Astrocyte (in vitro differentiated cells and primary cell): ENCODE data around the gene ARL17A.
"Not testable (repeated sequence)": the region's sequence is repeated elsewhere in the genome, so short reads cannot be mapped to it uniquely, and the experiment has no call there.

Experiments
- EZH2 ChIP-seq: IDR thresholded peaks from 2 replicates; pipeline ENCODE4 v1.6.1; 2012; ENCODE audit warnings: mild to moderate bottlenecking, low read length, inconsistent platforms; ENCODE audit not compliant: insufficient read depth
- TF ChIP-seq, protein P1 (sequence below): IDR thresholded peaks from 2 replicates; pipeline ENCODE4 v1.5.1; 2011; ENCODE audit warnings: low read depth, mild to moderate bottlenecking, inconsistent platforms, low read length, moderate library complexity; ENCODE audit not compliant: insufficient read depth

DNA sequence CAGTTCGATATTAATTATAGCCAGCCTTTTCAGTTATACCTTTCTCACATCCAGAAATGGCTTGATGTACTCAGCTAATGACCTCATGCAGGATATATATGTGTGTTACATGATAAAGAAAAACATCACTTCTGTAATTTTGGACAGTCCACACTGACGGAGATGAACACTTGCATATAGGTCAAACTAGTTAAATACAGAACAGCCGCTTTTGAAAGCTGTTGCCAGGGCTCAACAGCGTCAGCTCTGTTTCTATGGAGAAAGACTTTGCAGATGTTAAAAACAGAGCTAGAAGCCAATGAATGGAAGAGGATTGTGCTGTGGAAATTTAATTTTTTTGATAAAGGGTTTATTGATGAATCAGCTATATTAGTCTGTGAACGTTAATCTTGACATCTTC is 111.9 kb downstream of the ARL17A start:
- TF ChIP-seq, protein P1, sequence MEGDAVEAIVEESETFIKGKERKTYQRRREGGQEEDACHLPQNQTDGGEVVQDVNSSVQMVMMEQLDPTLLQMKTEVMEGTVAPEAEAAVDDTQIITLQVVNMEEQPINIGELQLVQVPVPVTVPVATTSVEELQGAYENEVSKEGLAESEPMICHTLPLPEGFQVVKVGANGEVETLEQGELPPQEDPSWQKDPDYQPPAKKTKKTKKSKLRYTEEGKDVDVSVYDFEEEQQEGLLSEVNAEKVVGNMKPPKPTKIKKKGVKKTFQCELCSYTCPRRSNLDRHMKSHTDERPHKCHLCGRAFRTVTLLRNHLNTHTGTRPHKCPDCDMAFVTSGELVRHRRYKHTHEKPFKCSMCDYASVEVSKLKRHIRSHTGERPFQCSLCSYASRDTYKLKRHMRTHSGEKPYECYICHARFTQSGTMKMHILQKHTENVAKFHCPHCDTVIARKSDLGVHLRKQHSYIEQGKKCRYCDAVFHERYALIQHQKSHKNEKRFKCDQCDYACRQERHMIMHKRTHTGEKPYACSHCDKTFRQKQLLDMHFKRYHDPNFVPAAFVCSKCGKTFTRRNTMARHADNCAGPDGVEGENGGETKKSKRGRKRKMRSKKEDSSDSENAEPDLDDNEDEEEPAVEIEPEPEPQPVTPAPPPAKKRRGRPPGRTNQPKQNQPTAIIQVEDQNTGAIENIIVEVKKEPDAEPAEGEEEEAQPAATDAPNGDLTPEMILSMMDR, result not testable (repeated sequence)
- not testable (repeated sequence) for TF ChIP-seq EZH2
